GM18907 (cell line): ENCODE measurements around the gene ALG12.
"Not testable (repeated sequence)": the region's sequence is repeated elsewhere in the genome, so short reads cannot be mapped to it uniquely, and the experiment has no call there.

ENCODE experiments used
- ATAC-seq: cut with Tn5 transposase; IDR thresholded peaks from one replicate; pipeline ENCODE4 v1.9.1; 2021; ENCODE audit warnings: mild to moderate bottlenecking, moderate library complexity; ENCODE audit not compliant: unreplicated experiment

The ALG12 gene

GRCh38 chr22:49946612-49947295 lies 28.5 kb upstream of the ALG12 start:
- no peak for ATAC-seq

- ATAC-seq: not testable (repeated sequence)
Measured at GRCh38 chr22:49945042-49945794, 27.0 kb upstream of the ALG12 start.

- no peak for ATAC-seq
Measured at GRCh38 chr22:49944399-49944891, 26.2 kb upstream of the ALG12 start.

- no peak for ATAC-seq
Measured at GRCh38 chr22:49943771-49944398, 25.6 kb upstream of the ALG12 start.

- no peak for ATAC-seq
Measured at GRCh38 chr22:49943405-49943765, 25.1 kb upstream of the ALG12 start.

GRCh38 chr22:49942565-49943404 lies 24.5 kb upstream of the ALG12 start:
- no peak for ATAC-seq

- no peak for ATAC-seq
Measured at GRCh38 chr22:49941507-49942316, 23.5 kb upstream of the ALG12 start.

- ATAC-seq: no peak
Measured at GRCh38 chr22:49938565-49939136, 20.4 kb upstream of the ALG12 start.

- ATAC-seq: no peak
Measured at GRCh38 chr22:49937758-49938564, 19.7 kb upstream of the ALG12 start.

- no peak for ATAC-seq
Measured at GRCh38 chr22:49936973-49937757, 18.9 kb upstream of the ALG12 start.

GRCh38 chr22:49936018-49936972 lies 18.1 kb upstream of the ALG12 start:
- peak; percentile 67 for ATAC-seq

- ATAC-seq: no peak
Measured at GRCh38 chr22:49935561-49935960, 17.3 kb upstream of the ALG12 start.

- no peak for ATAC-seq
Measured at GRCh38 chr22:49934891-49935557, 16.8 kb upstream of the ALG12 start.

- no peak for ATAC-seq
Measured at GRCh38 chr22:49934160-49934890, 16.1 kb upstream of the ALG12 start.

GRCh38 chr22:49933236-49934159 lies 15.3 kb upstream of the ALG12 start:
- ATAC-seq: no peak
